Endothelial cell of umbilical vein (primary cell): Measurements from ENCODE around the gene SRRM5. TPM values are rescaled to one million over a fixed set of nuclear protein-coding genes. Genes with fewer than 3 reads are reported as not detected.

Experiments
- BruUV-seq: library from RNA; stranded (reverse); fragments of 400-500 nt; replicated peaks from 2 replicates; lab custom pipeline; 2021; lab: Mats Ljungman, UMichigan
- CTCF ChIA-PET: fragments of 300-600, 350-600 bp; sonication (Branson Sonifier 250); formaldehyde crosslinking; loops from one replicate; lab custom pipeline; 2021; ENCODE audit warnings: antibody characterized with exemption, inconsistent platforms; lab: Charles Lee
- POLR2A ChIA-PET: fragments of 300-600, 350-600 bp; sonication (Branson Sonifier 250); formaldehyde crosslinking; loops from one replicate; lab custom pipeline; 2021; ENCODE audit warnings: antibody characterized with exemption, inconsistent platforms; lab: Charles Lee
- DNase-seq: peaks from one replicate; pipeline ENCODE4 v3.0.0-alpha.2; 2011; ENCODE audit warnings: low read depth, low spot score
- FAIRE-seq: peaks from 2 replicates; lab custom pipeline; 2011; peaks lifted over from hg19 to GRCh38; lab: Jason Lieb, UNC
- H2AFZ ChIP-seq: 2 replicates; pipeline ENCODE4 v1.6.0; 2012; ENCODE audit warnings: low read depth, low read length, control low read depth, inconsistent platforms
- H3K27ac ChIP-seq: 2 replicates; pipeline ENCODE4 v1.5.1; 2011; ENCODE audit warnings: low read depth, mild to moderate bottlenecking, control low read depth, low read length, moderate library complexity; ENCODE audit not compliant: insufficient read depth
- H3K27me3 ChIP-seq, 2 experiments: 2 replicates each; pipeline versions ENCODE4 v1.6.0 to v1.6.1; 2011; ENCODE audit warnings: low read length in 2 of 2, mixed read lengths in 1 of 2; ENCODE audit not compliant: control insufficient read depth in 2 of 2, insufficient read depth in 2 of 2
- H3K36me3 ChIP-seq, 2 experiments: 2 replicates in 1 of 2; 3 replicates in 1 of 2; pipeline ENCODE4 v1.5.1; 2011; ENCODE audit warnings: low read length in 2 of 2, mild to moderate bottlenecking in 1 of 2, moderate library complexity in 1 of 2; ENCODE audit not compliant: control insufficient read depth in 2 of 2, insufficient read depth in 2 of 2; ENCODE audit errors: extremely low read depth in 1 of 2
- H3K4me1 ChIP-seq: 3 replicates; pipeline ENCODE4 v1.5.1; 2011; ENCODE audit warnings: mild to moderate bottlenecking, low read length; ENCODE audit not compliant: control insufficient read depth, insufficient read depth; ENCODE audit errors: extremely low read depth
- H3K4me2 ChIP-seq: 2 replicates; pipeline ENCODE4 v1.6.1; 2011; ENCODE audit warnings: low read length, control low read depth, mixed read lengths; ENCODE audit not compliant: insufficient read depth
- H3K4me3 ChIP-seq, 3 experiments: fragments of 200-600 bp in 1 of 3; sonication (generic), shearing (Covaris generic) in 1 of 3; replicated peaks in 1 of 3; 2 replicates each; pipeline ENCODE4 v1.5.1; 2011 to 2016; ENCODE audit warnings: control low read depth in 3 of 3, low read length in 3 of 3, mild to moderate bottlenecking in 2 of 3, inconsistent platforms in 1 of 3, low read depth in 1 of 3, moderate library complexity in 1 of 3; ENCODE audit not compliant: insufficient read depth in 1 of 3
- H3K79me2 ChIP-seq: 2 replicates; pipeline ENCODE4 v1.6.0; 2012; ENCODE audit warnings: low read length, inconsistent platforms; ENCODE audit not compliant: control insufficient read depth, insufficient read depth
- H3K9ac ChIP-seq: replicated peaks from 2 replicates; pipeline ENCODE3; 2011; ENCODE audit warnings: low read length, control low read depth; ENCODE audit not compliant: insufficient read depth; ENCODE audit errors: extremely low read depth
- H3K9me1 ChIP-seq: replicated peaks from 3 replicates; pipeline ENCODE4 v1.6.0; 2011; ENCODE audit warnings: mild to moderate bottlenecking, low read length; ENCODE audit not compliant: control insufficient read depth, insufficient read depth; ENCODE audit errors: extremely low read depth
- H3K9me3 ChIP-seq: replicated peaks from 2 replicates; pipeline ENCODE4 v1.5.1; 2012; ENCODE audit warnings: low read length, inconsistent platforms; ENCODE audit not compliant: control insufficient read depth, insufficient read depth
- H4K20me1 ChIP-seq: replicated peaks from 2 replicates; pipeline ENCODE3; 2011; ENCODE audit warnings: mild to moderate bottlenecking, low read length; ENCODE audit not compliant: control insufficient read depth, insufficient read depth; ENCODE audit errors: extremely low read depth
- CTCF ChIP-seq, 2 donors: IDR thresholded peaks; 1 replicate in 1 of 2; 2 replicates in 1 of 2; pipeline ENCODE4 v1.5.1; 2011; ENCODE audit warnings: low read length in 2 of 2, mild to moderate bottlenecking in 2 of 2, moderate library complexity in 2 of 2, control low read depth in 1 of 2, inconsistent platforms in 1 of 2, low read depth in 1 of 2; ENCODE audit not compliant: insufficient read depth in 1 of 2; ENCODE audit errors: extremely low read depth in 1 of 2
- EZH2 ChIP-seq: IDR thresholded peaks from 2 replicates; pipeline ENCODE4 v1.6.1; 2012; ENCODE audit warnings: borderline replicate concordance, low read depth, mild to moderate bottlenecking, moderate library complexity, low read length, inconsistent platforms; ENCODE audit not compliant: severe bottlenecking
- FOS ChIP-seq: IDR thresholded peaks from 2 replicates; pipeline ENCODE4 v1.6.1; 2011; ENCODE audit warnings: mild to moderate bottlenecking, low read length, moderate library complexity, borderline replicate concordance; ENCODE audit not compliant: insufficient read depth
- GATA2 ChIP-seq: IDR thresholded peaks from 2 replicates; pipeline ENCODE4 v1.7.0; 2011; ENCODE audit warnings: low read depth, mild to moderate bottlenecking, moderate library complexity, mixed read lengths, low read length; ENCODE audit not compliant: insufficient read length, insufficient read depth
- JUN ChIP-seq: IDR thresholded peaks from 2 replicates; pipeline ENCODE4 v1.6.1; 2011; ENCODE audit warnings: borderline replicate concordance, low read depth; ENCODE audit not compliant: insufficient read length, insufficient read depth
- MAX ChIP-seq: IDR thresholded peaks from 2 replicates; pipeline ENCODE4 v1.6.1; 2011; ENCODE audit not compliant: insufficient read depth, insufficient read length
- MYC ChIP-seq: IDR thresholded peaks from one replicate; pipeline ENCODE4 v1.6.1; 2011; ENCODE audit warnings: mild to moderate bottlenecking, low read depth, low read length
- POLR2A ChIP-seq: IDR thresholded peaks from 2 replicates; pipeline ENCODE4 v1.6.1; 2012; ENCODE audit warnings: low read depth, mild to moderate bottlenecking, control low read depth, low read length
- POLR2AphosphoS5 ChIP-seq: IDR thresholded peaks from 2 replicates; pipeline ENCODE4 v1.6.1; 2012; ENCODE audit warnings: low read depth, mild to moderate bottlenecking, control low read depth, low read length, moderate library complexity; ENCODE audit not compliant: insufficient read depth
- dilution Hi-C: fragments of 300-500 bp; cut with MboI; formaldehyde crosslinking; loops from one replicate; pipeline ENCODE4 v1.15.0; 2019; ENCODE audit warnings: low sequenced_read_pairs; ENCODE audit not compliant: extremely low pct_ligation_motif_present
- intact Hi-C: fragments of 100-400 bp; cut with micrococcal nuclease; formaldehyde crosslinking; loops from one replicate; pipeline ENCODE4 v1.10.0; 2022
- polyA plus RNA-seq, 4 experiments: library from polyadenylated mRNA; depleted of rRNA in 3 of 4; stranded (reverse) in 3 of 4; unstranded in 1 of 4; fragments of >200 nt; gene quantifications; 2 replicates each; pipeline versions ENCODE4 v1.2.1 to v1.2.3, GENCODE V29; 2011 to 2012; ENCODE audit warnings: missing spikeins in 1 of 4
- total RNA-seq: library from RNA; stranded (reverse); gene quantifications from 2 replicates; pipeline ENCODE4 v1.2.3, GENCODE V29; 2021

SRRM5 gene
- total and polyA plus RNA-seq, 2 donors (not counting 3 experiments of a cell fraction or from before 2014, with no cell fraction given) = 0.17 to 0.27 TPM

GRCh38 chr19:43631491-43631890 lies 19.6 kb downstream of the SRRM5 start:
- CTCF ChIA-PET = interaction anchor here (1.2 kb wide), 1 partner anchor 31 kb away, joined by 3 read pairs; no protein-coding TSS in a partner anchor
- Histone ChIP-seq H3K79me2 (no peaks in the 10 kb centered on the region), H3K4me3 (no peak overlapping the region), H3K27ac (no peak overlapping the region), H3K9me3 (no peaks in the 10 kb centered on the region), H3K4me1 (no peaks in the 10 kb centered on the region), H2AFZ (no peak overlapping the region), H4K20me1 (no peaks in the 10 kb centered on the region), H3K9ac (no peak overlapping the region), H3K36me3 (no peaks in the 10 kb centered on the region), H3K27me3 (peaks cover 0 to 3% of the 10 kb centered on the region in 2 experiments), H3K9me1 (no peaks in the 10 kb centered on the region), H3K4me2 (no peak overlapping the region)
- no TSS peak for BruUV-seq
- POLR2A ChIA-PET = interaction anchor here (0.8 kb wide), 1 partner anchor 35 kb away, joined by 3 read pairs; the partner anchor contains the start of genes IRGQ and ZNF576
- FAIRE-seq (no peak), DNase-seq (no peak)
- dilution Hi-C loops = no loop called here
- TF ChIP-seq MYC (no peak), JUN (no peak), POLR2A (no peak), MAX (no peak), EZH2 (no peak), FOS (no peak), POLR2AphosphoS5 (no peak), CTCF (IDR thresholded peaks at IDR 0.05; ENCODE audit: extremely low read depth in 1 of 2, insufficient read depth in 1 of 2, low read depth in 1 of 2, low read length in 2 of 2) (no peak), GATA2 (no peak)
- intact Hi-C loops = no loop called here
